Germinal center (tissue), 1 donor: ENCODE data around the gene SYTL2.

ENCODE experiments used
- DNase-seq: peaks from one replicate; pipeline ENCODE4 v3.0.0; 2012; ENCODE audit warnings: mixed read lengths, low spot score

SYTL2 gene

DNA sequence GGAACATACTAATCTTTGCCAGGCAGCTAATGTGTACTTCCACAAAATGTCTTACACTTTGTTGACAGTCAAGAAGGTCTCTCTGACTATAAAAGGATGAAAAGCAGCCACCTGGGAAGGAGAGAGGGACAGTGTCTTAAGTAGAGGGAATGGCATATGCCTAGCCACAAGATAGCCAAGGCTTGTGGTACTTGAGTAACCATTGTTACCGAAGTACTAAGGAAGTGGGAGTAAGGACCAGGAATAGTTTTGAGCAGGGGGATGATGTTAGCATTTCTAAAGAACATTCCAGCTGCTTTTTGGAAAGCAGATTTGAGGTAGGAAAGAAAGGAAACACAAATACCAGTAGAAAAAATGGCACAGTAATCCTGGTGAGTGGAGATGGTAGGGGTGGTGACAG, 159.8 kb downstream of the SYTL2 start:
- no peak for DNase-seq

DNA sequence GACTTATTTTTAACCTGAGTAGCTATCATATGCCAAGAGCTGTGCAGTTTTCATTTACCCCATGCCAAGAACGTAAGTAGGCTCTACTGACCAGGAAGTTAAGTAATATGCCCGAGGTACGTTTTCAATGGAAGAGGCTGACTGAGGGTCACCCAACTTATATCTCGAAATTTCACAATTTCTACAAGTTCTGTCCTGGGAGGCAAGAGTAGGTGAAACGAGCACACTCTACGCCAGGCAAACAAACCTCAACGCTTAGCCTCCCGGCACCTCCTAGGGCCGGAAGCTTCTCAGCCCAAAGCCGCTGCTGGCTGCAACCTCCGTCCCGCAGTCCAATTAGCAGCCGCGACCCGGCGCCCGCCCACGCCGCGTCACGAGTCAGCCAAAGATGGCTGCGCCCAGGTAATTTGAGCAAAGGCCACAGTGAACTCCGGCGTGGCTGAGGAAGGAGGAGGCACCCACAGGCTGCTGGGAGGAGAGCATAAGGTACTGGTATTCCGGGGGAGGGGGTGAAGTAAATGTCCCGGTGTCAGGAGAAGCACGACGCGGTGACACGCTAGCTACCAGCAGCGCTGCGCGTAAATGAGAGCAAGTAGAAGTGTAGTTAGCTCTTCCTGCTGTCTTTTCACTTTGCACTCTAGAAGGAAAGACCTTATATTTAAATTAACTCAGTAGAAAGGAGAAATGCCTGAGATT, 163.2 kb downstream of the SYTL2 start, which contains the start of gene TMEM126A:
TMEM126A (plus strand) TSS at position 364 of the 696 bp plus-strand sequence. CDS start 2,289 bp downstream, outside the sequence.
- peak; percentile 90 for DNase-seq

DNA sequence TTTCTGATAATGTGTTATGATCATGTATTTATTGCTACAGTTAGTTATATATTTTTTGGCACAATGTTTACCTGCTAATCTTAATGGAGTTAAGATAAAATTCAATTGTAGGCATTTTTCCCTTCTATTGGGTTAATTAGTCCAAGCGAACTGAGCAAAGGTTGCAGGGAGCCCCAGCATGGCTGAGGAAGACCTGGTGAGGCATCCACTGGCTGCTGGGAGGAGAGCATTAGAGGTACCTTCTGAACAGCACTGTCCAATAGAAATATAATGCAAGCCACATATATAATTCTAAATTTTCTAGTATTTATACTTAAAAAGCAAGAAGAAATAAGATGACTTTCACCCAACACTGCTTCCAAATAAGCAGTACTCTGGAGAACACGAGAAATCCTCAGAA, 163.9 kb downstream of the SYTL2 start:
- no peak for DNase-seq
